H1 (cell line): ENCODE data around the gene CACNA1A. TPM values are rescaled to one million over a fixed set of nuclear protein-coding genes. Genes with fewer than 3 reads are reported as not detected.

ENCODE experiments used
- CTCF ChIA-PET: fragments of 300-600 bp; sonication (Branson Sonifier 250); formaldehyde crosslinking; loops from one replicate; lab custom pipeline; 2021; ENCODE audit not compliant: partially characterized antibody; lab: Charles Lee
- POLR2A ChIA-PET: fragments of 300-600 bp; sonication (Branson Sonifier 250); formaldehyde crosslinking; loops from one replicate; lab custom pipeline; 2021; ENCODE audit warnings: inconsistent platforms; ENCODE audit not compliant: partially characterized antibody; lab: Charles Lee
- DNase-seq, 2 experiments: peaks; one replicate each; pipeline versions ENCODE4 v3.0.0 to v3.0.0-alpha.2; 2010 to 2022; ENCODE audit warnings: low spot score in 2 of 2, low read depth in 1 of 2, mixed read lengths in 1 of 2
- FAIRE-seq: peaks from 2 replicates; lab custom pipeline; 2011; peaks lifted over from hg19 to GRCh38; lab: Jason Lieb, UNC
- H2AFZ ChIP-seq: 2 replicates; pipeline ENCODE4 v1.8.1; 2012; ENCODE audit warnings: low read length, inconsistent platforms
- H2AK5ac ChIP-seq: 2 replicates; pipeline ENCODE4 v1.6.1; 2013; ENCODE audit warnings: low read depth, low read length
- H2BK120ac ChIP-seq: replicated peaks from 2 replicates; pipeline ENCODE3; 2013; ENCODE audit warnings: low read depth, low read length, inconsistent platforms
- H2BK12ac ChIP-seq: 2 replicates; pipeline ENCODE4 v1.6.1; 2013; ENCODE audit warnings: low read depth, low read length
- H2BK15ac ChIP-seq: 2 replicates; pipeline ENCODE4 v1.6.1; 2013; ENCODE audit warnings: low read length
- H2BK20ac ChIP-seq: 2 replicates; pipeline ENCODE4 v1.6.1; 2013; ENCODE audit warnings: low read length
- H2BK5ac ChIP-seq: 2 replicates; pipeline ENCODE4 v1.6.1; 2013; ENCODE audit warnings: low read depth, low read length
- H3K14ac ChIP-seq: 2 replicates; pipeline ENCODE4 v1.6.1; 2013; ENCODE audit warnings: inconsistent platforms; ENCODE audit not compliant: insufficient read length
- H3K18ac ChIP-seq: 2 replicates; pipeline ENCODE4 v1.6.1; 2013; ENCODE audit warnings: low read length; ENCODE audit errors: extremely low read depth
- H3K23ac ChIP-seq: 2 replicates; pipeline ENCODE4 v1.6.1; 2013; ENCODE audit warnings: inconsistent platforms; ENCODE audit not compliant: insufficient read length
- H3K23me2 ChIP-seq: 2 replicates; pipeline ENCODE4 v1.6.1; 2013; ENCODE audit warnings: low read depth, low read length
- H3K27ac ChIP-seq: 2 replicates; pipeline ENCODE4 v1.6.1; 2011; ENCODE audit warnings: low read depth, low read length, inconsistent platforms
- H3K27me3 ChIP-seq, 4 experiments: replicated peaks in 1 of 4; 1 replicate in 1 of 4; 2 replicates in 3 of 4; pipeline versions ENCODE4 v1.6.1 to v1.8.1; 2011 to 2013; ENCODE audit warnings: low read length in 3 of 4, mild to moderate bottlenecking in 3 of 4, inconsistent platforms in 2 of 4, mixed read lengths in 2 of 4, moderate library complexity in 1 of 4; ENCODE audit not compliant: control insufficient read depth in 3 of 4, insufficient read depth in 3 of 4; ENCODE audit errors: extremely low read depth in 1 of 4
- H3K36me3 ChIP-seq, 4 experiments: 2 replicates each; pipeline versions ENCODE4 v1.6.1 to v1.8.1; 2011 to 2013; ENCODE audit warnings: mild to moderate bottlenecking in 4 of 4, low read length in 3 of 4, moderate library complexity in 2 of 4, control low read depth in 1 of 4, inconsistent platforms in 1 of 4; ENCODE audit not compliant: insufficient read depth in 4 of 4, control insufficient read depth in 2 of 4
- H3K4ac ChIP-seq: replicated peaks from 2 replicates; pipeline ENCODE3; 2013; ENCODE audit warnings: low read length, low read depth, mixed read lengths, inconsistent platforms; ENCODE audit not compliant: insufficient read length
- H3K4me1 ChIP-seq, 4 experiments: replicated peaks in 1 of 4; 1 replicate in 1 of 4; 2 replicates in 3 of 4; pipeline versions ENCODE4 v1.6.1 to v1.8.1; 2011 to 2013; ENCODE audit warnings: low read length in 3 of 4, inconsistent platforms in 2 of 4, mixed read lengths in 1 of 4; ENCODE audit not compliant: insufficient read depth in 4 of 4, control insufficient read depth in 3 of 4
- H3K4me2 ChIP-seq, 2 experiments: 2 replicates each; pipeline versions ENCODE4 v1.6.1 to v1.8.1; 2011 to 2013; ENCODE audit warnings: low read depth in 2 of 2, low read length in 2 of 2, control low read depth in 1 of 2, inconsistent platforms in 1 of 2, mild to moderate bottlenecking in 1 of 2; ENCODE audit not compliant: insufficient read depth in 1 of 2
- H3K4me3 ChIP-seq, 4 experiments: fragments of 200-600, 300-600 bp in 1 of 4; sonication (generic), shearing (Covaris generic), sonication (Bioruptor Twin) in 1 of 4; 2 replicates each; pipeline versions ENCODE4 v1.5.1 to v1.8.1; 2011 to 2016; ENCODE audit warnings: low read length in 4 of 4, low read depth in 3 of 4, control low read depth in 2 of 4, inconsistent platforms in 2 of 4, mild to moderate bottlenecking in 2 of 4, mixed read lengths in 1 of 4, moderate library complexity in 1 of 4; ENCODE audit not compliant: insufficient read depth in 2 of 4; ENCODE audit errors: extremely low read depth in 1 of 4
- H3K56ac ChIP-seq: replicated peaks from 2 replicates; pipeline ENCODE3; 2013; ENCODE audit warnings: low read depth, mild to moderate bottlenecking, mixed read lengths, low read length, inconsistent platforms; ENCODE audit not compliant: insufficient read length
- H3K79me1 ChIP-seq: 2 replicates; pipeline ENCODE4 v1.6.1; 2013; ENCODE audit warnings: low read depth, low read length, control low read depth
- H3K79me2 ChIP-seq, 2 experiments: 2 replicates each; pipeline versions ENCODE4 v1.6.1 to v1.8.1; 2012 to 2013; ENCODE audit warnings: low read length in 2 of 2, mild to moderate bottlenecking in 2 of 2, inconsistent platforms in 1 of 2; ENCODE audit not compliant: insufficient read depth in 2 of 2, control insufficient read depth in 1 of 2
- H3K9ac ChIP-seq, 4 experiments: replicated peaks in 1 of 4; 1 replicate in 1 of 4; 2 replicates in 3 of 4; pipeline versions ENCODE4 v1.6.1 to v1.8.1; 2011 to 2013; ENCODE audit warnings: low read depth in 3 of 4, low read length in 3 of 4, control low read depth in 2 of 4, mild to moderate bottlenecking in 2 of 4, moderate library complexity in 2 of 4, inconsistent platforms in 1 of 4; ENCODE audit errors: extremely low read depth in 1 of 4
- H3K9me3 ChIP-seq, 2 experiments: 2 replicates each; pipeline versions ENCODE4 v1.6.1 to v1.8.1; 2012 to 2013; ENCODE audit warnings: mild to moderate bottlenecking in 2 of 2, moderate library complexity in 2 of 2, control low read depth in 1 of 2, inconsistent platforms in 1 of 2, low read depth in 1 of 2, low read length in 1 of 2, mixed read lengths in 1 of 2; ENCODE audit not compliant: insufficient read depth in 2 of 2
- H4K20me1 ChIP-seq, 2 experiments: replicated peaks in 1 of 2; 2 replicates each; pipeline versions ENCODE3 to v1.8.1; 2011 to 2013; ENCODE audit warnings: inconsistent platforms in 2 of 2, low read length in 2 of 2, mild to moderate bottlenecking in 1 of 2; ENCODE audit not compliant: insufficient read depth in 2 of 2, control insufficient read depth in 1 of 2
- H4K5ac ChIP-seq: 2 replicates; pipeline ENCODE4 v1.6.1; 2013; ENCODE audit warnings: low read length, low read depth, mixed read lengths, inconsistent platforms; ENCODE audit not compliant: insufficient read length
- H4K8ac ChIP-seq: 2 replicates; pipeline ENCODE4 v1.8.0; 2013; ENCODE audit warnings: mild to moderate bottlenecking, moderate library complexity, low read length, inconsistent platforms; ENCODE audit not compliant: insufficient read depth; ENCODE audit errors: extremely low read depth
- H4K91ac ChIP-seq: replicated peaks from 2 replicates; pipeline ENCODE3; 2013; ENCODE audit warnings: low read length, mixed read lengths, inconsistent platforms; ENCODE audit not compliant: insufficient read length
- ASH2L ChIP-seq: fragments of 200-600, 300-600 bp; sonication (generic); IDR thresholded peaks from one replicate; pipeline ENCODE4 v1.7.1; 2017; ENCODE audit warnings: low read length
- BCL11A ChIP-seq, 2 experiments: IDR thresholded peaks; one replicate each; pipeline ENCODE4 v1.6.1; 2011; ENCODE audit warnings: low read depth in 2 of 2, low read length in 2 of 2, mild to moderate bottlenecking in 2 of 2
- HDAC6 ChIP-seq: IDR thresholded peaks from one replicate; pipeline ENCODE4 v1.7.1; 2012; ENCODE audit warnings: low read depth, mild to moderate bottlenecking, inconsistent platforms, low read length, moderate library complexity
- RBBP5 ChIP-seq: IDR thresholded peaks from 2 replicates; pipeline ENCODE4 v1.7.1; 2012; ENCODE audit warnings: low read depth, mild to moderate bottlenecking, inconsistent platforms, low read length, moderate library complexity, borderline replicate concordance
- RXRA ChIP-seq: IDR thresholded peaks from 2 replicates; pipeline ENCODE4 v1.6.1; 2011; ENCODE audit warnings: low read depth, mild to moderate bottlenecking, low read length, moderate library complexity; ENCODE audit not compliant: insufficient read depth
- SP1 ChIP-seq: IDR thresholded peaks from 2 replicates; pipeline ENCODE4 v1.6.1; 2011; ENCODE audit warnings: low read depth, low read length
- SP2 ChIP-seq: IDR thresholded peaks from 2 replicates; pipeline ENCODE4 v1.6.1; 2012; ENCODE audit warnings: mild to moderate bottlenecking, low read length, inconsistent platforms
- YY1 ChIP-seq: IDR thresholded peaks from 2 replicates; pipeline ENCODE4 v1.6.1; 2011; ENCODE audit warnings: low read depth, mild to moderate bottlenecking, low read length
- ZNF274 ChIP-seq: IDR thresholded peaks from 2 replicates; pipeline ENCODE4 v1.7.0; 2012; ENCODE audit warnings: low read length, borderline replicate concordance; ENCODE audit errors: extremely low read depth
- WGBS, 2 experiments: shearing (Covaris generic) in 1 of 2; methylation state at CpG; one replicate each; pipeline versions ENCODE4 v1.1.6 to v1.1.7; 2013 to 2015; ENCODE audit warnings: low lambda C conversion rate in 2 of 2, mixed read lengths in 2 of 2, inconsistent platforms in 1 of 2, low coverage in 1 of 2, missing lambda C conversion rate in 1 of 2; ENCODE audit not compliant: insufficient replicate concordance in 2 of 2, insufficient coverage in 1 of 2, insufficient read length in 1 of 2; ENCODE audit errors: extremely low coverage in 1 of 2, missing lambda C conversion rate in 1 of 2; 5-methylcytosine and 5-hydroxymethylcytosine counted together
- polyA plus RNA-seq, 7 experiments: library from polyadenylated mRNA; depleted of rRNA in 3 of 7; stranded (reverse) in 5 of 7; unstranded in 2 of 7; fragments of >200 nt in 5 of 7; fragments of 200-250 nt in 2 of 7; gene quantifications; 1 replicate in 5 of 7; 2 replicates in 1 of 7; 4 replicates in 1 of 7; pipeline versions ENCODE4 v1.2.1 to v1.2.3, GENCODE V29; 2011 to 2013; ENCODE audit warnings: missing spikeins in 2 of 7, mixed read lengths in 2 of 7
- total RNA-seq: library from RNA; stranded (reverse); fragmentation: NEBNext Ultra II Directional; extraction: Animal tissue kit (Norgen Biotek cat#: 25700); gene quantifications from 2 replicates; pipeline ENCODE4 v1.2.1, GENCODE V29; 2021
- TF ChIP-seq, protein P1 (sequence below): IDR thresholded peaks from 2 replicates; pipeline ENCODE4 v1.6.1; 2011; ENCODE audit warnings: low read length, improper control_type of control experiment
- TF ChIP-seq, protein P2 (sequence below): IDR thresholded peaks from 2 replicates; pipeline ENCODE4 v1.6.1; 2012; ENCODE audit warnings: low read length, inconsistent platforms

The CACNA1A gene
- total and polyA plus RNA-seq, 2 of the 8 experiments (the other 6 are each of a cell fraction or from before 2014, with no cell fraction given) = 10.7 to 25.3 TPM

DNA sequence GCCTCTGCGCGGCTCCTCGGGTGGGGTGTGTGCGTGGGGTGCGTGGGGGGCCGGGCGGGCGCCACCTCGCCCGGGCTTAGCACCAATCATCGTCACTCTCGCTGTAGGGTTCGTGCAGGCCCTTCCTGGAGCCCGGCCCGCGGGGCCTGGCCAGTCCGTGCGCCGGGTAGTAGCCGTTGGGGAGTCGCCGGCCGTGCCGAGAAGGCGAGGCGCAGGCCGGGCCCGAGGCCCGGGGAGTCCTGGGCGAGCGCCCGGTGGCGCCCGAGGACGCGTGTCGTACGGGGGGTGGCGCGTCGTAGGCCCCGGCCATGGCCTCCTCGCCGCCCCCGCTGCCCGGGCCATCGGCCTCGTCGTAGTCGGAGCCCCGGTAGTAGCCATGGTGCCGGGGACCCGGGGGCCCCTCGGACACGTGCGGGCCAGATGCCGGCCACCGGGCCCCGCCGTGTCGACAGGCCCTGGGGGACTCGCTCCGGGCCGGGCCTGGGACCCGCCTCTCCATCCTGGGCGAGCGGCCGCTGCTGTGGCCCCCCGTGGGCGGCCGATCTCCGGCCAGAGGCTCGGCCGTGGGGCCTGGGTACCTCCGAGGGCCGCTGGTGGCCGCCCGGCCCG lies 298.9 kb downstream of the CACNA1A start:
- WGBS, 2 experiments = 88% methylated on average over 34 of the region's 79 CpGs; no CpG with 5 or more reads in 1 of the 2 experiments
- Histone ChIP-seq H4K20me1 (peaks cover 0 to 2% of the 10 kb centered on the region in 2 experiments), H3K4me1 (peaks cover 0 to 10% (median 5%) of the 10 kb centered on the region in 4 experiments; a peak in 4 of 7 replicates), H4K91ac (no peak overlapping the region), H3K79me1 (no peaks in the 10 kb centered on the region), H3K23ac (no peak overlapping the region), H2BK20ac (no peak overlapping the region), H3K27me3 (no peaks in the 10 kb centered on the region), H3K4ac (no peak overlapping the region), H3K14ac (no peak overlapping the region), H2AK5ac (no peak overlapping the region), H3K18ac (no peak overlapping the region), H3K36me3 (no peaks in the 10 kb centered on the region; a peak in 1 of 8 replicates), H4K5ac (no peak overlapping the region), H4K8ac (peak overlapping the region; percentile 79; the same call in 1 of the 2 replicates), H2BK15ac (no peak overlapping the region), H3K9ac (no peak overlapping the region), H2BK120ac (no peak overlapping the region), H3K4me3 (no peak overlapping the region), H3K27ac (no peak overlapping the region), H3K23me2 (0 out of 2 replicates have a peak, but pooled peaks cover 2% of the 10 kb centered on the region), H3K4me2 (no peak overlapping the region), H2AFZ (no peak overlapping the region), H3K56ac (no peak overlapping the region), H3K9me3 (no peaks in the 10 kb centered on the region), H2BK5ac (no peak overlapping the region), H2BK12ac (no peak overlapping the region), H3K79me2 (no peaks in the 10 kb centered on the region)
- CTCF ChIA-PET = interaction anchor here (1.0 to 5.0 kb wide), 2 partner anchors 12 to 13 kb away, joined by 3 to 58 read pairs; no protein-coding TSS in a partner anchor
- FAIRE-seq = no peak
- peak in 1 of 2 experiments; percentile 66 for DNase-seq
- POLR2A ChIA-PET = no interaction called here
- TF ChIP-seq, protein P1, sequence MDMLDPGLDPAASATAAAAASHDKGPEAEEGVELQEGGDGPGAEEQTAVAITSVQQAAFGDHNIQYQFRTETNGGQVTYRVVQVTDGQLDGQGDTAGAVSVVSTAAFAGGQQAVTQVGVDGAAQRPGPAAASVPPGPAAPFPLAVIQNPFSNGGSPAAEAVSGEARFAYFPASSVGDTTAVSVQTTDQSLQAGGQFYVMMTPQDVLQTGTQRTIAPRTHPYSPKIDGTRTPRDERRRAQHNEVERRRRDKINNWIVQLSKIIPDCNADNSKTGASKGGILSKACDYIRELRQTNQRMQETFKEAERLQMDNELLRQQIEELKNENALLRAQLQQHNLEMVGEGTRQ = no peak
- TF ChIP-seq RBBP5 (no peak), SP1 (no peak), ASH2L (no peak), SP2 (no peak), HDAC6 (no peak), BCL11A (IDR thresholded peaks at IDR 0.05; ENCODE audit: low read depth in 2 of 2, low read length in 2 of 2) (no peak), ZNF274 (no peak), RXRA (no peak), YY1 (no peak)
- TF ChIP-seq, protein P2, sequence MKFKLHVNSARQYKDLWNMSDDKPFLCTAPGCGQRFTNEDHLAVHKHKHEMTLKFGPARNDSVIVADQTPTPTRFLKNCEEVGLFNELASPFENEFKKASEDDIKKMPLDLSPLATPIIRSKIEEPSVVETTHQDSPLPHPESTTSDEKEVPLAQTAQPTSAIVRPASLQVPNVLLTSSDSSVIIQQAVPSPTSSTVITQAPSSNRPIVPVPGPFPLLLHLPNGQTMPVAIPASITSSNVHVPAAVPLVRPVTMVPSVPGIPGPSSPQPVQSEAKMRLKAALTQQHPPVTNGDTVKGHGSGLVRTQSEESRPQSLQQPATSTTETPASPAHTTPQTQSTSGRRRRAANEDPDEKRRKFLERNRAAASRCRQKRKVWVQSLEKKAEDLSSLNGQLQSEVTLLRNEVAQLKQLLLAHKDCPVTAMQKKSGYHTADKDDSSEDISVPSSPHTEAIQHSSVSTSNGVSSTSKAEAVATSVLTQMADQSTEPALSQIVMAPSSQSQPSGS = no peak
